Activated CD8-positive, alpha-beta memory T cell treated with anti-CD3 and anti-CD28 coated beads, Interleukin-2, amount 50 U/mL, for 48 hours (primary cell): ENCODE results near the gene GAPDHS.

Source experiments
- DNase-seq: peaks from one replicate; pipeline ENCODE4 v3.0.0-alpha.2; 2020

The GAPDHS gene

DNA sequence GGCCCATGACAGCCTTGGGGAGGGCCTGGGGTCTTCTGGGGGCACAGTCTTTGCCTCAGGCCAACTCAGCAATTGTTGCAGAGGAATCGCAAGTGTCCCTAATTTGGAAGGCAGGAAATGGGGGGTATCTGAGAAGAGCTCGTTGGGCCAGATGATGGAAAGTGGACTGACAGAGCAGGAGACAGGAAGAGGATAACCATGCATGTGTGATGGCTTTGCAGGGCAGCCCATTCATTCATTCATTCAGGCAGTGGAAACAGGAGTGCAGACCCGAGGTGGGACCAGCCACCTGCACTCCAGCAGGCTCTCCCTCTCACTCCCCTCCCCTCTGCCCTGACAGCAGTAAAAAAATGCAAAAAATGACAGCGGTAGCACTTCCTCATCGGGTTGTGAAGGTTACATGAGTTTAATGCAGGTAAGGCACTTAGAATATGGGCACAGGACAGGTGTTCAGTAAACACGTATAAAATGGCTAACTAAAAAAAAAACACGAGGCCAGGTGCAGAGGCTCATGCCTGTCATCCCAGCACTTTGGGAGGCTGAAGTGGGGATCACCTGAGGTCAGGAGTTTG, 7.2 kb downstream of the GAPDHS start:
- DNase-seq, result no peak

DNA sequence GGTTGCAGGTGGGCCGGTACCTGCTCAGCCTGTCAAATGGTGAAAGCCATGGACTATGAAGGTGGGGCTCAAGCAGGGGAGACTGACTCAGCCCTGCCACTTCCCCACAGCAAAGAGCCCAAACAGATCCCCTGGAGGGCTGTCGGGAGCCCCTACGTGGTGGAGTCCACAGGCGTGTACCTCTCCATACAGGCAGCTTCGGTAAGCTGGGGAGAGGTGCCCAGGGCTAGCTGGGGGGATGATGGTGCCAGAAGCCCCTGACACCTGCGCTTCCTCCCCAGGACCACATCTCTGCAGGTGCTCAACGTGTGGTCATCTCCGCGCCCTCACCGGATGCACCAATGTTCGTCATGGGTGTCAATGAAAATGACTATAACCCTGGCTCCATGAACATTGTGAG, 9.0 kb downstream of the GAPDHS start:
- DNase-seq, result no peak

DNA sequence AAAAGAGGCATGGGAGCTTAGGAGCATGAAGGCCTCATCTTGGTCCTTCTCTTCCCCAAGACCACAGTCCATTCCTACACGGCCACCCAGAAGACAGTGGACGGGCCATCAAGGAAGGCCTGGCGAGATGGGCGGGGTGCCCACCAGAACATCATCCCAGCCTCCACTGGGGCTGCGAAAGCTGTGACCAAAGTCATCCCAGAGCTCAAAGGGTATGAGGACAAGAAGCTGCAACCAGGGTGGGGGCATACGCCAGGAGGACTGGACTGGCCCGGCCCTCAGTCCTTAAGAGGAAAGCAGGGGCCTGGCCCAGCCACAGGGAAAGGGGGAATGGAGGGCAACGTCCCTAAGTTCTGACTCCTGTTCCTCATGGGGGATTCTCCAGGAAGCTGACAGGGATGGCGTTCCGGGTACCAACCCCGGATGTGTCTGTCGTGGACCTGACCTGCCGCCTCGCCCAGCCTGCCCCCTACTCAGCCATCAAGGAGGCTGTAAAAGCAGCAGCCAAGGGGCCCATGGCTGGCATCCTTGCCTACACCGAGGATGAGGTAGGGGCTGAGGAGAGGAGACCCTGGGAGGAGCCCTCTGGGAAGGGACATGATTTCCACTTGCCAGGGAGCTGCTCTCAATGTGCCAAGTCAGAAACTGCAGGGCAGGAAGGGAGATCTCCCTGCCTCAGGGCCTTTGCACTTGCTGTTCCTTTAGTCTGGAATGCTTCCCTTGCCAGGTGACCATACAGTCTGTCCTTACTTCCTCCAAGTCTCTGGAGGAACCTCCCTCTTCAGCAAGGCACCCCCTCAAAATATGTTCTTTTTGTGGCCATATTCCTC, 10.2 kb downstream of the GAPDHS start:
- DNase-seq, result no peak

DNA sequence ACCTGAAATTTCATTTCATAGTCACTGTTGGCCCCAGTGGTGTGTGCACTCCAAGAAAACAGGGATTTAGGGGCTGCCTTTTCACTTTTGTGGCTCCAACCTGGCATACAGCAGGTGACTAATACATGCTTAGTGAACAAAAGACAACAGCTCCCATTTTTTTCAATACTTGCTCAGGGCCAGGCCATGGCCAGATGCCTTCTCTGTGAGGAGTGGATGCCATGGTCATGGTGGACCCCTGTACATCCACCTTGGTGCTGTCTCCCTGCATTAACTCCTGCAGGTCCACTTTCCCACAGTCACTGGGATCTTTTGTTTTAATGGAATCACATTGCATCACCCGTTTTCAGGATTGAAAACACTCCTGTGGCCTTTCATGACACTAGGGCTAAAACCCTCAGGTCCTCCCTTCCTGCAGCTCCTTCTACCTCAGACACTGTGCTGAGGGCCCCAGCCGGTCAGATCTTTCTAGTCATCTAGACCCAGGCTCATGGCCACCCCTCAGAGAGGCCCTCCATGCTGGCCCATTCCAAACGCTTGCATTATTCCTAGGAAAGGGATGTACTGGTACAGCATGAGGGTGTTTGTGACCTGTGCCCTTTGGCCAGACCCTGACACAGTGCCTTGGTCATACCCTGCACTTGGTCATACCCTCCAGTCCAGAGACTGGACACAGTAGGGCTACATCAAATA, 11.0 kb downstream of the GAPDHS start:
- DNase-seq, result no peak

DNA sequence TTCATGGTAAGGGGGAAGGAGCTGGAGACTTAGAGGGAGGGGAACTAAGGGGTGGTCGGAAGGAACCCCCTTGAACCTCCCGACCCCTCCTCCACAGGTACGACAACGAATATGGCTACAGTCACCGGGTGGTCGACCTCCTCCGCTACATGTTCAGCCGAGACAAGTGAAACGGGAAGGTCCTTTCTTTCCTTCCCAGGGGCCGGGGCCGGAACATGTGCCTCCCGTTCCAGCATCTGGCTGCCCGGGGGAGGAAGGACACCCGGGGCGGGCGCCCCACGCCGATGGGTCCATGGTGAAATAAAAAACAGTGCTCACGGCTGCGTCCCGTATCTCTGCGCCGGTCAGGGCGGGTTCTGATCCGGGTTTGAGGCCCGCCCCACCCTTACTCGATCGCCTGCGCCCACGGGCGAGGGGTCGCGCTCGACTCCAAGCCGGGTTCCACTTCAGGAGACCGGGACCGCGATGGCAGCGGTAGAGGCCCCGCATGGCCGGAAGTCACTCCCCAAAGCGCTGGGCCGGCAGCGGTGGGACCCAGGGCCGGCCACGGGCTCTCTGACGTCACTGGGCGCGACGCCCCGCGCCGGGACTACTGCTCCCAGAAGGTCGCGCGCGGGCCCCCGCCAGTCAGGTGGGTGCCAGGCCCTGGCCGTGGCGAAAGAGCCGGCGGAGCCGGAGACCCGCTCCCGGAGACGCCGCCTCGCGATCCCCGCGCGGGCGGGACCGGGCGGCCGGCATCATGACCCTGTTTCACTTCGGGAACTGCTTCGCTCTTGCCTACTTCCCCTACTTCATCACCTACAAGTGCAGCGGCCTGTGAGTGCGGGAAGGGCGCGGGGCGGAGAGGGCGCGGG, 12.0 kb downstream of the GAPDHS start, which contains the start of gene TMEM147:
TSS of gene TMEM147 (plus strand) at position 626 of the 854 bp plus-strand sequence. CDS start at position 740, 114 bp downstream.
- DNase-seq, result peak; percentile 95

DNA sequence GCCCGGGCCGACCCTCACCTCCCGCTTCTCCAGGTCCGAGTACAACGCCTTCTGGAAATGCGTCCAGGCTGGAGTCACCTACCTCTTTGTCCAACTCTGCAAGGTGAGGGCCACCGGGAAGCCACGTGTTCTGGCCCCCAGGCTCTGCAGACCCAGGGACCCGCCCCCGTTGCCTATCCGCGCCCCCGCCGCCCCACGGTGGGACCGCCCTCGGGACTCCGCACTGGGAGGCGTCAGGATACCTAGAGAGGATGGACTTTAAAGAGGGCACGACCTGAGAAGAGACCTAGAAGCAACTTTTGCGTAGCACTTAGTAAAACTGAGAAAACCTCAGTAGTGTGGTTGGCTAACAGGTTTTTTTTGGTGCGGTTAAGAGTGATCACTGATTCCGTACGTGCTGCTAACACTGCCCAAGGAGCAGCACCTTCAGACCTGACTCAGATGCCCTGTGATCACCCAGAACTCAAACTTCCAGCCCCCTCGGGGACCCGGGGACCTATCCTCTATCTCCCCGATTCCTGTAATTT, 12.7 kb downstream of the GAPDHS start:
- DNase-seq, result peak; percentile 87

DNA sequence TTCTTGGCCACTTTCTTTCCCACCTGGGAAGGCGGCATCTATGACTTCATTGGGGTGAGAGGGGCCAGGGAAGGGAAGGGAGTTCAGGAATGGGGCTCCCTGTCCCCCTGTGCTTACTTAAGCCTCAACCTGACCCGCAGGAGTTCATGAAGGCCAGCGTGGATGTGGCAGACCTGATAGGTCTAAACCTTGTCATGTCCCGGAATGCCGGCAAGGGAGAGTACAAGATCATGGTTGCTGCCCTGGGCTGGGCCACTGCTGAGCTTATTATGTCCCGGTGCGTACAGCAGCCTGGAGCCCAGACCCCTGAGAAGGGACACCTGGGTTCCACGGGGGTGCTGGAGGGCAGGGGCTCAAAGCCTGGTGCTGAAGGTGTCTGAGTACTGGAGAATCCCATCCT, 13.3 kb downstream of the GAPDHS start:
- DNase-seq, result no peak

DNA sequence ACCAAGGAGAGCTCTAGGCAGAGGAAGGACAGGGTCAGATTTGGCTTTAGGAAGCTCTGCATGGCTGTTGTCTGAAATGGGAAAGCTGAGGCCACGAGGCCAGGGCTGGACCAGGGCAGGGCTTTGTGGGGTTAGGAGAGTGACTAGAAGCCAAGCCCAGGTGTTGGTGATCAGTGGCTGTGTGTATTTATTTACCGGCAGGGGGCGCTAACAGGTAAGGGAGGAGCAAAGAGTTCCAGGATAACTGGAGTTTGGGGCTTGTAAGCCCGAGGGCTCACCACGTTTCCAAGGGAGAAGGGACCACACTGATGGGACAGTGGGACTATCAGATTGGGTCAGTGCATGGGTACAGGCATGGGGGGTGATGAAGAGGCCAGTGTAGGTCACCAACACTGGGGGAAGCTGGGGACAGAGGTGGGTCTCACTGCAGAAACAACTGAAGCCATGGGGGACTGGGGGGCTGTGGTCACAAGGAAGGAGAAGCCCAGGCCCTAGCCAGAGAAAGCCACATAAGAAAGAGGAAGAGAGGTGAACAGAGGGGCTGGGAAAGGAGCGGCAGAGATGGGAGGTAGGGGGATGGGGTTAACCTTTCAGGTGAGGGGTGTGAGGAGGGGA, 16.0 kb downstream of the GAPDHS start:
- DNase-seq, result peak; percentile 74

DNA sequence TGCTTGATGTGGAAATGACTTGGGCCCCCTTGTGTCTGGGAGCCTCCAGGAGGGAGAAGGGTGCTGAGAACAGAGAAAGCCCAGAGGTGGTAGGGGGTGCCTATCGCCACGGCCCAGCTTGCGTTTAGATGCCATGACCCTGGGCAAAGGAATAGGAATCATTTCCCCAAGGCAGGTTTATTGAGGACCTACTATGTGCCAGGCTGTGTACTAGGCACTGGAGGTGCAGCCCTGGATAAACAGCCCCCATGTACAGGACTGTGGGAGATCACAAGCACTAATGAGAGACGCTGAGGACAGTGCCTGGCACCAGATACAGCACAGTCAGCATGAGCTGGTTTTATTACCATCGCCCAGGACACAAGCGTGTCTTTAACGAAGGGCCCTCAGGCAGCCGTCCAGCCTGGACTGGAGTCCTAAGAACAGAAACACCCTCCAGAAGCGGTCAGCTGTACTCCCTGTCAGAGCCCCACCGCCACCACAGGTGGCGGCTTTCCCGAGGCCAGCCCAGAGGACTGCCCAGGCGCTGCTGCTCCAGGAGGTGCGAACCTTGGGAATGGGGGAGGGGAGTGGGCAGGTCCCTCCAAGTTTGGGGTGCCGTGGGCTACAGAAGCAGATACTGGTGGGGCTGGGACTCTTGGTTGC, 16.7 kb downstream of the GAPDHS start:
- no peak for DNase-seq

DNA sequence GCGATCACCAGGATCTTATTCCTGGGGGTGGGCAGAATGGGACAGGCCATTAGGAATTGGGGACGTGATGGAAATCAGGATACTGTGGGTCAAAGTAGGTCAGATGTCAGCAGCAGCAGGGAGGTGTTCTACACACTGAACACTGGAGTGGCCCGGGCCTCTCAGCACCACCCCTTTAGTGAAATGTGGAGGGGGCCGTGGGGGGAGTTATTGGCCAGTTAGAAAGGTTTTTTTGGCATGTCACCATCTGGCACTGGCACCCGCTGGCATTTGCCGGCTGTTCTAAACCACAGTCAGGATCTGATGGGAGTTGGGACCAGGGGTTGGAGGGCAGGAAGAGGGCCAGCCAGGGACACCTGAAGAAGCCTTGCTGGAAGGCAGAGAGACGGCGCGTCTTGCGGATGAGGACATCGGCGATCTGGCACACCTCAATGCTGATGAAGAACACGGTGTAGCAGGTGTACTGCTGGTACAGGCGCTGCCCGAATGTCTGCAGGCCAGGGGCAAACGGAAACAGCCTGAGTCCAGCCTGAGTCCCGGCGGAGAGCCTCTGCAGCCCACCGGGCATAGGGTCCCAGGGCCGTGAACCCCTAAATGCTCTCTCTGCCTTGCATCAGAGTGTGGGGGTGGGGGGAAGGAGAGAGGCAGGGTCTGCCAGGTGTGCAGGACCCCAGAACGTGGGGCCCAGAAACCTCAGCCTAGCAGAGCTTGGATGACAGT, 18.0 kb downstream of the GAPDHS start:
- DNase-seq, result no peak

DNA sequence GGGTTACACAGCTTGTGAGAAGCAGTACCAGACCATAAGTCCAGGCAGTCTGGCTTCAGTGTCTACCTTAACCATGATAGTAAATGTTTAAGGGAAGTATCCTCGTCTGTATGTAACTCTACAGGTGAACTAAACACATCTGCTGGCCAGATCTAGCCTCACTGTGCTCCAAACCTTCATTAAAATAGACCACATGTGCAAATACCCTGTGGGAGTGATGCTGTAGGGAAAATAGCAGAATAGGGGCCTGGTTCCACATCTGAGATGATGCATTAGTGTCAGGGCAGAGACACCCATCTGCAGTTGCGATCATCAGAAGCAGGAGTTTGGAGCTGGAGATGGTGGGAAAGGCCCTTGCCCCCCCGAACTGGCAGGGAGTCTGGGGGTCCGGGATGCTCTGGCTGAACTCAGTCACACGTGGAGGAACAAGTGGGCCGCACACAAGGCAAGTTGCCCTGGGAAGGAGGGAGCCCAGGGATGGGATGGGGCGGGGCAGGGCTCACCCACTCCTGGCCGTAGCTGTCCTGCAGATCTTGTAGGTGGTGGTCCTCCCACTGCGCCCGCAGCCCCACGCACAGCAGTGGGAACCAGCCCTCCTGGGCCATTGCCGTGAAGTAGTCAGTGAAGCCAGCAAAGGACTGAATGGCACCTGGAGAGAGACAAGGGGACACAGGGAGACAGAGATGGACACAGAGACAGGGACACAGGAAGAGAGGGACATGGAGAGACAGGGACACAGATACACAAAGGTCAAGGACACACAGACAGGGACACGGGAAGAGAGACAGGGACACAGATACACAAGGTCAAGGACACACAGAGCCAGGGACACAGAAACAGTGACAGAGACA, 19.5 kb downstream of the GAPDHS start:
- no peak for DNase-seq

DNA sequence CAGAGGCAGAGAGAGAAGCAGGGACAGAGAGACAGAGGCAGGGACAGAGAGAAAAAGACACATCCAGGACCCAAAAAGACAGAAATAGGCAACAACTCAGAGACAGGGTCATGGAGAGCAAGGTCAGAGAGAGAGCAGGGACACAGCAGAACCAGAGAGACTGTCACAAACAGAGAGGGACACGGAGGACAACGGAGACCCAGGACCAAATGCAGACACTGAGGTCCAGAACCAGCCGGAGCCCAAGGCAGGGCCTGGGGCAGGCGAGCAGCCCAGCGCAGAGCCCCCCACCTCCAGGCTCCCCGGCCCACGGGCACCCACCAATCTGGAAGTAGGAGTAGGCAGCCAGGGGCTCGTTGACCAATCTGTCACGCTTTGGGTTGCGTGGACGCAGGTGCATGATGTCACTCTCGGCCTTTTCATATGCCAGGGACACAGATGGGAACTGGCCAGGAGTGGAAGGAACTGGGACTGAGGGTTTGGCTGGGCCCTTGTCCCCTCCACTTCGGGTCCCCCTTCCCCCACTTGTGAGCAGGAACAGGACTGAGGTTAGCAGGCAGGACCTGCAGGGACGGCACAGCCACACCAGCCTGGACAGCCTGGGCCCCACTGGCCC, 20.2 kb downstream of the GAPDHS start:
- DNase-seq, result no peak

DNA sequence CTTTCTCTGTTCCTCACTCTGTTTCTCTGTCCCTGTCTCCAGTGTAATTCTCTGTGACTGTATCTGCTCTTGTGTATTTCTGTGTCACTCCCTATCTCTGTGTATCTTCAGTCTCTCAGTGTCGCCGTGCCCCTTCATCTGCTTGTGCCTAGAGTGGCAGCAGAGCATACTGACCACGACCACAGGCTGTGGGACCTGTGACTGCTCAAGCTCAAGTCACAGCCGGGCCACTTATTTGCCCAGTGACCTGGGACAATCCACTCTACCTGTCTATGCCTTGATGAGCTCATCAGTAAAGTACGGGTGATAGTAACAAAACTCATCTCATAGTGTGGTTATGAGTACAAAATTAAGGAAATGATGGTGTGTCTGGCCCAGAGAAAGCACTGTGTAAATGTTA, 20.8 kb downstream of the GAPDHS start:
- DNase-seq, result no peak

DNA sequence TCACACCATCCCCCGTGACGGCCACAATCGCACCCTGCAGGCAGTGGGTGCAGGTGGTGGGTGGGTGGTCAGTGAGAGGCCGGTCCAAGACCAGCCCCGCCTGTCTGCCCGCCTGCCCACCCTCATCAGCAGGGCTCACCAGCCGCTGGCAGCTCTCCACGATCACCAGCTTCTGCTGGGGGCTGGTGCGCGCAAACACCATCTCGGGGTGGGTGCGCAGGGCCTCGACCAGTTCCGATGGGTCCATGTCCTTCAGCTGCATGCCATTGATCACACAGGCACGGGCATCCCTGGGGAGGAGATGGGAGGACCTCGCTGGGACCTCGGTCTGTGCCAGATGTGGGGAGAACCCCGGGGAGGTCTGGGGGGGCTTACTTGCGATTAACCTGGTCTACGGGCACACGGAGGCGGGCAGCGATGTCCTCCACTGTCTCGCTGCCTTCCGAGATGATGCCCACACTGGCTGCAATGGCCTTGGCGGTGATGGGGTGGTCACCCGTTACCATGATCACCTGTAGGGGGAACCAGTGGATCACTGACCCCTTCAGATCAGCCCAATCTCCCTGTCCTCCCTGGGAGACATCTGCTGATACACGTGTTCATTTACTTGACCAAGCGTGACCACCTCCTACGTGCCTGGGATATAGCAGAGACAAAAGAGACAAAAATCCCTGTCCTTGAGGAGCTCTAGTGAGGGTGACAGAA, 22.2 kb downstream of the GAPDHS start:
- no peak for DNase-seq

DNA sequence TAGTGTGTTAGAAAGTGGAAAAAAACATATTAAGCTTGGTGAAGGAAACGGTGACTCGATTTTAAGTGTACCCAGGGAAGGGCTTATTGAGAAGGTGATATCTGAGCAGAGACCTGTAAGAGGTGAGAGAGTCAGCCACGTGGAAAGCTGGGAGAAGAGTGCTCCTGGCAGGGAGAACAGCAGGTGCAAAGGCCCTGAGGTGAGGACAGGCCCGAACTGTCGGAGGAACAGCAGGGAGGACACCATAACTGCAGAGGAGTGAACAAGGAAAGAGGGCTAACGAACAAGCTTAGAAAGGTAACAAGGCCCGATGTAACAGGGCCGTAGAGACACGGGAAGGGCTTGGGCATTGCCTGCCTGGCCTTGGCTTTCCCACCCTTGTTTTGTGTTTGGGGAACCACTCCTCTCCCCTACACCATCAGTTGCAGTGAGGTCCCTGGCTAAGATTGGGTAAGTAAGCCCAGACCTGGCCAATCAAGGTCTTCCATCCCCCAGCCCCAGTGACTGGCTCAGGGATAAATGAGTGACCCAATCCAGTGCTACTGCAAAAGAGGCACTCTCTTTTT, 22.9 kb downstream of the GAPDHS start:
- DNase-seq, result no peak

DNA sequence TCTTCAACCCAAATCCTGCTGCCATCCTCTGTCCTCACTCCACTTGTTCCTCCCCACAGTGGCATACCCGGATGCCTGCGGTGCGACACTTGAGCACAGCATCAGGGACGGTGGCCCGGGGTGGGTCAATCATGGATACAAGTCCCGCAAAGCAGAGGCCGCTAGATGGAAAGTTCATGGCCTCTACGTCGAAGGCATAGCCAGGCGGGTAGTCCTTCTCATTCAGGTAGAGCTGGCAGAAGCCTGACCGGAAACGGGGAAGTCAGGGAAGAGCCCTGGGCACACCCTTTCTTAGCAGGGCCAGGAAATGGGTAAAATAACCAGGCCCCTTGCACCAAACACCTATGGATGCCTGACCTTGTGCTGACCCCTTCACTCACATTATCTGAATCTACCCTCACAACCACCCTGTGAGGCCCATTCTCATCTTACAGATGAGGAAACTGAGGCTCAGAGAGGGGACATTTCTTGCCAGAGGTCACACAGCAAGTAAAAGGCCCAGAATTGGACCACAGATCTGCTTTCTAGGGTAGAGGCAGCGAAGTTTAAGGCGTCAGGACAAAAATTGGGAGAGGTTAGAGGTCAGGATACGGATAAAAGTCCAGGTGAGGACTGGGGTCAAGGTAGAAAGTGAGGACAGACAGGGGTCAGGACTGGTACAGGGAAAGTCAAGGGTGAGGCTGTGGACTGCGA, 23.7 kb downstream of the GAPDHS start:
- no peak for DNase-seq

DNA sequence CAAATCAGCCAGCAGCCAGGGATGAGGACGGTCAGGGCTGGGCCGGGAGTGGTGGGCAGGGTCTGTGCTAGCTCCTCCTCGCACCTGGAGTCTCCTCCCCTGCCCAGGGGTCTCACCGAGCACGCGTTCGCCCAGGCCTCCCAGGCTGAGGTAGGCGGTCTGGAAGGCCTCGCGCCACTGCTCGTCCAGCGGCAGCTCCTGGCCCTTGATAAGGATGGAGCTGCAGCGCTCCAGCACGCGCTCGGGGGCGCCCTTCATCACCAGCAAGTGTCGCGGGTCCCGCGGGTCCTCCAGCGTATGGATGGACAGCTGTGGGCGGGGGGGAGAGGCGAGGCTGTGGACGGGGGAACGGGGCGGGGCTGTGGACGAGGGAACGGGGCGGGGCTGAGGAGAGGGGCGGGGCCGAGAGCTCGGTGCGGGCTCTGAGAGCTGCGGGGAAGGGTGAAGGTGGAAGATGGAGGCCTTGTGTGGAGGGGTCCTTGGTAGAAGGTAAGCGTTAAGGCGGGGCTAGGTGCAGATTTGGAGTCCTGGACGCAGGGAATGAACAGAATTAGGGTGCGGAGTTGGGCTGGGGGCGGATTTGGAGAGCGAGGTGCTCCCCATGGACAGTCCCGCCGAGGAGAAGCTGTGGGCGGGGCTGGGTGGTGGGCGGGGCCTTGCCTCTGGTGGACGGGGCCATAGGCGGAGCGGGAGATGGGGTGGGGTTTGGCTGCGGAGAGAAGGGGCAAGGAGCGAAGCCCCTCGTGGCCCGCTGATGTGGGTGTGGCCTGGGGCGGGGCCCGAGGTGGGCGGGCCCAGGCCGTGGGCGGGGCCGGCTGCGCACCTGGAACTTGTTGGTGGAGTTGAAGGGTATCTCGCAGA, 24.5 kb downstream of the GAPDHS start:
- peak; percentile 81 for DNase-seq
